K562 (cell line): Measurements from ENCODE around the gene MBOAT1. TPM values are rescaled to one million over a fixed set of nuclear protein-coding genes. Genes with fewer than 3 reads are reported as not detected.

Experiments used
- ATAC-seq: fragments of 200-7000 bp; cut with Tn5 transposase; 3 replicates; pipeline ENCODE4 v1.9.1; 2020; ENCODE audit warnings: moderate library complexity
- BruUV-seq: library from RNA; stranded (reverse); fragments of 400-500 nt; replicated peaks from 2 replicates; lab custom pipeline; 2021; lab: Mats Ljungman, UMichigan
- CTCF ChIA-PET: fragments of 300-600 bp; formaldehyde crosslinking; extraction: SDS; loops from one replicate; lab custom pipeline; 2021; ENCODE audit warnings: low intra/inter-chr PET ratio; lab: Yijun Ruan, JAX
- POLR2A ChIA-PET: fragments of 300-600, 350-650 bp; sonication (Branson Sonifier 250); formaldehyde crosslinking; extraction: SDS; loops from one replicate; lab custom pipeline; 2021; ENCODE audit warnings: antibody characterized with exemption, inconsistent platforms; lab: Yijun Ruan, JAX
- DNase-seq, 4 experiments: peaks; one replicate each; pipeline versions ENCODE4 v3.0.0 to v3.0.0-alpha.2; 2011 to 2018; ENCODE audit warnings: low spot score in 3 of 4, mixed read lengths in 3 of 4; ENCODE audit errors: extremely low read depth in 1 of 4
- FAIRE-seq: peaks from 2 replicates; lab custom pipeline; 2011; peaks lifted over from hg19 to GRCh38; lab: Jason Lieb, UNC
- H2AFZ ChIP-seq: 2 replicates; pipeline ENCODE4 v1.6.0; 2011; ENCODE audit warnings: low read depth, low read length, control low read depth, inconsistent platforms
- H3K27ac ChIP-seq: fragments of 200-600 bp; 3 replicates; pipeline ENCODE4 v1.8.0; 2011; ENCODE audit warnings: low read depth, mild to moderate bottlenecking, control low read depth, inconsistent platforms, low read length, moderate library complexity, mixed read lengths; ENCODE audit errors: extremely low read depth
- H3K27me3 ChIP-seq, 2 experiments: fragments of 300-600 bp in 1 of 2; 2 replicates in 1 of 2; 3 replicates in 1 of 2; pipeline versions ENCODE4 v1.6.0 to v1.8.0; 2011; ENCODE audit warnings: inconsistent platforms in 2 of 2, low read length in 2 of 2, mild to moderate bottlenecking in 1 of 2, mixed read lengths in 1 of 2, moderate library complexity in 1 of 2; ENCODE audit not compliant: control insufficient read depth in 2 of 2, insufficient read depth in 2 of 2
- H3K36me3 ChIP-seq: fragments of 300-600 bp; 3 replicates; pipeline ENCODE4 v1.8.0; 2011; ENCODE audit warnings: mild to moderate bottlenecking, low read length, inconsistent platforms; ENCODE audit not compliant: control insufficient read depth, insufficient read depth
- H3K4me1 ChIP-seq, 2 experiments: fragments of 200-600 bp in 1 of 2; replicated peaks in 1 of 2; 2 replicates in 1 of 2; 3 replicates in 1 of 2; pipeline versions ENCODE4 v1.5.1 to v1.8.0; 2011; ENCODE audit warnings: inconsistent platforms in 2 of 2, low read length in 2 of 2, mild to moderate bottlenecking in 1 of 2, mixed read lengths in 1 of 2, moderate library complexity in 1 of 2; ENCODE audit not compliant: control insufficient read depth in 2 of 2, insufficient read depth in 2 of 2
- H3K4me2 ChIP-seq: 2 replicates; pipeline ENCODE4 v1.6.1; 2011; ENCODE audit warnings: low read length, control low read depth, inconsistent platforms, mixed read lengths; ENCODE audit not compliant: insufficient read depth
- H3K4me3 ChIP-seq: fragments of 200-600 bp; sonication (generic), shearing (Covaris generic); 2 replicates; pipeline ENCODE4 v1.5.1; 2016; ENCODE audit warnings: control low read depth, inconsistent platforms
- H3K79me2 ChIP-seq: fragments of 200-600 bp; 3 replicates; pipeline ENCODE4 v1.8.0; 2011; ENCODE audit warnings: low read length, inconsistent platforms; ENCODE audit not compliant: control insufficient read depth, insufficient read depth
- H3K9ac ChIP-seq, 2 experiments: 2 replicates each; pipeline versions ENCODE4 v1.6.0 to v1.6.1; 2011; ENCODE audit warnings: low read depth in 2 of 2, low read length in 2 of 2, control low read depth in 1 of 2, inconsistent platforms in 1 of 2, mild to moderate bottlenecking in 1 of 2, mixed read lengths in 1 of 2; ENCODE audit not compliant: insufficient read depth in 1 of 2
- H3K9me1 ChIP-seq: one replicate; pipeline ENCODE4 v1.6.0; 2011; ENCODE audit warnings: inconsistent platforms, mild to moderate bottlenecking, low read length, moderate library complexity; ENCODE audit not compliant: control insufficient read depth, insufficient read depth
- H3K9me3 ChIP-seq: replicated peaks from 2 replicates; pipeline ENCODE4 v1.5.1; 2011; ENCODE audit warnings: low read depth, low read length, inconsistent platforms; ENCODE audit not compliant: control insufficient read depth, insufficient read depth
- H4K20me1 ChIP-seq: replicated peaks from 2 replicates; pipeline ENCODE4 v1.6.1; 2011; ENCODE audit warnings: low read length, inconsistent platforms, mixed read lengths; ENCODE audit not compliant: control insufficient read depth, insufficient read depth
- CC2D1A ChIP-seq: fragments of 450-650 bp; IDR thresholded peaks from 2 replicates; pipeline ENCODE4 v1.6.1; 2017; ENCODE audit warnings: mild to moderate bottlenecking
- EP300 ChIP-seq: IDR thresholded peaks from 2 replicates; pipeline ENCODE4 v1.6.1; 2012; ENCODE audit warnings: low read length, improper control_type of control experiment
- ESRRA ChIP-seq: fragments of 450-650 bp; IDR thresholded peaks from 2 replicates; pipeline ENCODE4 v1.6.1; 2014; ENCODE audit warnings: low read depth, mild to moderate bottlenecking, moderate library complexity, borderline replicate concordance
- ETS1 ChIP-seq: conservative IDR thresholded peaks from 2 replicates; pipeline ENCODE4 v1.6.1; 2011; ENCODE audit warnings: low read depth, mild to moderate bottlenecking, low read length; ENCODE audit not compliant: control insufficient read depth
- FOXJ2 ChIP-seq: fragments of 200-800 bp; sonication (Bioruptor generic); IDR thresholded peaks from 2 replicates; pipeline ENCODE4 v1.6.1; 2016; ENCODE audit warnings: missing genetic modification characterization, missing compliant biosample characterization
- FOXP1 ChIP-seq: sonication (generic); formaldehyde crosslinking; IDR thresholded peaks from 2 replicates; pipeline ENCODE4 v1.8.0; 2022; ENCODE audit warnings: mild to moderate bottlenecking, missing genetic modification reagents
- KLF1 ChIP-seq: fragments of 450-650 bp; IDR thresholded peaks from 2 replicates; pipeline ENCODE4 v1.6.1; 2016; ENCODE audit warnings: missing genetic modification characterization, missing compliant biosample characterization
- MTF1 ChIP-seq: fragments of 250-450 bp; sonication (Bioruptor Pico); IDR thresholded peaks from 2 replicates; pipeline ENCODE4 v1.9.0; 2021; ENCODE audit warnings: moderate library complexity, mild to moderate bottlenecking, inconsistent platforms, borderline replicate concordance
- SMARCB1 ChIP-seq: IDR thresholded peaks from 2 replicates; pipeline ENCODE4 v1.6.1; 2011; ENCODE audit warnings: improper control_type of control experiment, low read depth; ENCODE audit not compliant: insufficient read length
- SNRNP70 ChIP-seq: fragments of 200-400 bp; formaldehyde crosslinking; optimal IDR thresholded peaks from 2 replicates; pipeline ENCODE3; 2017; ENCODE audit warnings: low read depth, low read length
- TAF7 ChIP-seq: fragments of 450-650 bp; IDR thresholded peaks from 2 replicates; pipeline ENCODE4 v1.6.1; 2016; ENCODE audit warnings: missing genetic modification characterization, missing compliant biosample characterization
- TCF3 ChIP-seq: sonication (generic); formaldehyde crosslinking; IDR thresholded peaks from 2 replicates; pipeline ENCODE4 v1.4.0; 2020; ENCODE audit warnings: mild to moderate bottlenecking, missing genetic modification reagents
- TOE1 ChIP-seq, 2 experiments: fragments of 450-650 bp in 1 of 2; sonication (generic) in 1 of 2; formaldehyde crosslinking in 1 of 2; IDR thresholded peaks; 2 replicates each; pipeline versions ENCODE4 v1.7.1 to v1.8.0; 2016 to 2022; ENCODE audit warnings: borderline replicate concordance in 2 of 2, mild to moderate bottlenecking in 2 of 2, antibody characterized with exemption in 1 of 2, inconsistent platforms in 1 of 2, low read depth in 1 of 2, missing genetic modification reagents in 1 of 2, moderate library complexity in 1 of 2
- WGBS: fragments of 100-300 bp; shearing (Covaris generic); methylation state at CpG from one replicate; pipeline ENCODE4 v1.1.6; 2016; ENCODE audit warnings: low coverage, mixed read lengths; ENCODE audit not compliant: insufficient coverage; ENCODE audit errors: missing lambda C conversion rate; 5-methylcytosine and 5-hydroxymethylcytosine counted together
- in situ Hi-C: fragments of 300-500 bp; cut with MboI; formaldehyde crosslinking; loops from 4 replicates; pipeline ENCODE4 v1.15.0; 2018; ENCODE audit warnings: inconsistent platforms, mixed read lengths
- intact Hi-C: fragments of 100-400 bp; cut with micrococcal nuclease; formaldehyde crosslinking; loops from 2 replicates; pipeline ENCODE4 v1.14.2; 2022
- polyA plus RNA-seq, 8 experiments: library from polyadenylated mRNA; depleted of rRNA in 4 of 8; stranded (reverse) in 5 of 8; unstranded in 3 of 8; fragments of >200 nt; fragmentation: Nextera tagmentation in 2 of 8; fragmentation: Illumina TruSeq in 1 of 8; extraction: Ambion mirVana in 2 of 8; extraction: Trizol in 1 of 8; gene quantifications; 2 replicates each; pipeline versions ENCODE4 v1.2.1 to v1.2.3, GENCODE V29; 2011 to 2014; ENCODE audit warnings: inconsistent platforms in 1 of 8, missing spikeins in 1 of 8
- total RNA-seq, 7 experiments: library from RNA; depleted of rRNA in 6 of 7; stranded (reverse); fragments of >200 nt in 6 of 7; fragmentation: Illumina TruSeq in 2 of 7; extraction: Trizol in 2 of 7; gene quantifications; 2 replicates each; pipeline versions ENCODE4 v1.2.1 to v1.2.3, GENCODE V29; 2011 to 2021; ENCODE audit warnings: low replicate concordance in 1 of 7
- TF ChIP-seq, protein P1 (sequence below), 2 experiments: fragments of 450-650 bp; formaldehyde crosslinking in 1 of 2; IDR thresholded peaks; 2 replicates each; pipeline versions ENCODE4 v1.4.0 to v1.6.1; 2014 to 2020; ENCODE audit warnings: mild to moderate bottlenecking in 2 of 2, borderline replicate concordance in 1 of 2, low read depth in 1 of 2

Gene MBOAT1
- total and polyA plus RNA-seq, 9 of the 15 experiments (the other 6 are each of a cell fraction or from before 2014, with no cell fraction given), result 0.13 to 16.5 (median 10.3) TPM

DNA sequence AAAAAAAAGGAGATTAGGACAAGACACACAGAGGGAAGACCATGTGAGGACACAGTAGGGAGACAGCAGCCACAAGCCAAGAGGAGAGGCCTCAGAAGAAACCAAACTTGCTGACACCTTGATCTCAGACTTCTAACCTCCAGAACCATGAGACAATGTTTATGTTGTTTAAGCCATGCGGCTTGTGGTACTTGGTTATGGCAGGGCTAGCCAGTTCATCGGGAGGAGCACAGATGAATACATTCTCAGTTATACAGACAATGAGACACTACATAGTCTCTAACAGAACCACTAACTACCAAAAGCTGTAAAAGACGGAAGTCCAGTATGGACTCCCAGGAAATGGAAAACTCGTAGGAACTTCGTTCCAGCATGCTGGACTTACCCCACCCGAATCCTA lies 116.8 kb downstream of the MBOAT1 start:
- no peaks in the 10 kb centered on the region for H3K36me3 ChIP-seq
- H4K20me1 ChIP-seq, result no peaks in the 10 kb centered on the region
- intact Hi-C loops (loop anchor here (10.0 kb wide), 1 partner anchor 1499 kb away; the partner anchor contains the start of gene SOX4), in situ Hi-C loops (loop anchor here (10.0 kb wide), 1 partner anchor 439 kb away; the partner anchor contains the start of gene CDKAL1)
- no TSS peak for BruUV-seq
- no peak for DNase-seq
- POLR2A ChIA-PET, result interaction anchor here (1.3 kb wide), 1 partner anchor 11 kb away, joined by 5 read pairs; no protein-coding TSS in a partner anchor
- no peaks in the 10 kb centered on the region for H3K27me3 ChIP-seq
- no peaks in the 10 kb centered on the region for H3K4me1 ChIP-seq
- no peak overlapping the region for H2AFZ ChIP-seq
- no peaks in the 10 kb centered on the region for H3K79me2 ChIP-seq
- 58% methylated on average over 6 of the region's 6 CpGs for WGBS
- no peaks in the 10 kb centered on the region for H3K9me1 ChIP-seq
- H3K27ac ChIP-seq, result no peak overlapping the region
- no peak for FAIRE-seq
- no peak overlapping the region for H3K9ac ChIP-seq
- ATAC-seq, result no peak
- H3K9me3 ChIP-seq, result no peaks in the 10 kb centered on the region
- CTCF ChIA-PET, result no interaction called here
- H3K4me2 ChIP-seq, result no peak overlapping the region
- no peak overlapping the region for H3K4me3 ChIP-seq
- TF ChIP-seq, protein P1, sequence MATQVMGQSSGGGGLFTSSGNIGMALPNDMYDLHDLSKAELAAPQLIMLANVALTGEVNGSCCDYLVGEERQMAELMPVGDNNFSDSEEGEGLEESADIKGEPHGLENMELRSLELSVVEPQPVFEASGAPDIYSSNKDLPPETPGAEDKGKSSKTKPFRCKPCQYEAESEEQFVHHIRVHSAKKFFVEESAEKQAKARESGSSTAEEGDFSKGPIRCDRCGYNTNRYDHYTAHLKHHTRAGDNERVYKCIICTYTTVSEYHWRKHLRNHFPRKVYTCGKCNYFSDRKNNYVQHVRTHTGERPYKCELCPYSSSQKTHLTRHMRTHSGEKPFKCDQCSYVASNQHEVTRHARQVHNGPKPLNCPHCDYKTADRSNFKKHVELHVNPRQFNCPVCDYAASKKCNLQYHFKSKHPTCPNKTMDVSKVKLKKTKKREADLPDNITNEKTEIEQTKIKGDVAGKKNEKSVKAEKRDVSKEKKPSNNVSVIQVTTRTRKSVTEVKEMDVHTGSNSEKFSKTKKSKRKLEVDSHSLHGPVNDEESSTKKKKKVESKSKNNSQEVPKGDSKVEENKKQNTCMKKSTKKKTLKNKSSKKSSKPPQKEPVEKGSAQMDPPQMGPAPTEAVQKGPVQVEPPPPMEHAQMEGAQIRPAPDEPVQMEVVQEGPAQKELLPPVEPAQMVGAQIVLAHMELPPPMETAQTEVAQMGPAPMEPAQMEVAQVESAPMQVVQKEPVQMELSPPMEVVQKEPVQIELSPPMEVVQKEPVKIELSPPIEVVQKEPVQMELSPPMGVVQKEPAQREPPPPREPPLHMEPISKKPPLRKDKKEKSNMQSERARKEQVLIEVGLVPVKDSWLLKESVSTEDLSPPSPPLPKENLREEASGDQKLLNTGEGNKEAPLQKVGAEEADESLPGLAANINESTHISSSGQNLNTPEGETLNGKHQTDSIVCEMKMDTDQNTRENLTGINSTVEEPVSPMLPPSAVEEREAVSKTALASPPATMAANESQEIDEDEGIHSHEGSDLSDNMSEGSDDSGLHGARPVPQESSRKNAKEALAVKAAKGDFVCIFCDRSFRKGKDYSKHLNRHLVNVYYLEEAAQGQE (IDR thresholded peaks at IDR 0.05; ENCODE audit: borderline replicate concordance), result no peak
- TF ChIP-seq, protein P1 (CRISPR knock-in tag; IDR thresholded peaks at IDR 0.05; ENCODE audit: low read depth), result no peak
- no peak for TF ChIP-seq MTF1 (CRISPR knock-in tag)
- no peak for TF ChIP-seq ESRRA
- no peak for TF ChIP-seq KLF1 (tag)
- TF ChIP-seq TCF3 (CRISPR knock-in tag), result no peak
- no peak for TF ChIP-seq EP300
- no peak for TF ChIP-seq FOXJ2 (tag)
- TF ChIP-seq SNRNP70, result no peak
- TF ChIP-seq FOXP1 (CRISPR knock-in tag), result no peak
- TF ChIP-seq TOE1 (IDR thresholded peaks at IDR 0.05; ENCODE audit: borderline replicate concordance), result no peak
- no peak for TF ChIP-seq TOE1 (CRISPR knock-in tag; IDR thresholded peaks at IDR 0.05; ENCODE audit: borderline replicate concordance, low read depth)
- no peak for TF ChIP-seq SMARCB1
- no peak for TF ChIP-seq CC2D1A
- TF ChIP-seq TAF7 (tag), result no peak
- TF ChIP-seq ETS1, result no peak
